A549 (cell line): Measurements from ENCODE around the gene ANAPC5. TPM values are rescaled to one million over a fixed set of nuclear protein-coding genes. Genes with fewer than 3 reads are reported as not detected.

Source experiments
- ATAC-seq, 2 experiments: fragments of 200-7000 bp in 1 of 2; fragments of >200 bp in 1 of 2; cut with Nextera tagmentation in 1 of 2; cut with Tn5 transposase in 1 of 2; 3 replicates each; pipeline versions ENCODE4 v1.8.0 to v1.9.1; 2018 to 2020; ENCODE audit warnings: mild to moderate bottlenecking in 1 of 2, moderate library complexity in 1 of 2
- CTCF ChIA-PET: fragments of 300-600 bp; sonication (Branson Sonifier 250); formaldehyde crosslinking; extraction: SDS; loops from one replicate; lab custom pipeline; 2021; ENCODE audit warnings: antibody characterized with exemption, inconsistent platforms; lab: Yijun Ruan, JAX
- POLR2A ChIA-PET: fragments of 350-600 bp; formaldehyde crosslinking; extraction: SDS; loops from one replicate; lab custom pipeline; 2021; ENCODE audit warnings: antibody characterized with exemption, inconsistent platforms; lab: Yijun Ruan, JAX
- DNase-seq, 2 experiments: peaks; one replicate each; pipeline versions ENCODE4 v3.0.0 to v3.0.0-alpha.2; 2011 to 2016; ENCODE audit warnings: low read depth in 1 of 2, low spot score in 1 of 2
- FAIRE-seq: peaks from 2 replicates; lab custom pipeline; 2011; peaks lifted over from hg19 to GRCh38; lab: Jason Lieb, UNC
- H3K27ac ChIP-seq, 2 experiments: fragments of >200 bp; sonication (Bioruptor Twin); formaldehyde crosslinking; 3 replicates each; pipeline ENCODE4 v1.5.1; 2016 to 2017
- H3K4me1 ChIP-seq: fragments of >200 bp; sonication (Bioruptor Twin); formaldehyde crosslinking; 3 replicates; pipeline ENCODE4 v1.6.1; 2016
- H3K4me2 ChIP-seq: fragments of >200 bp; sonication (Bioruptor Twin); formaldehyde crosslinking; 3 replicates; pipeline ENCODE4 v1.6.1; 2016
- H3K4me3 ChIP-seq: fragments of >200 bp; sonication (Bioruptor Twin); formaldehyde crosslinking; 3 replicates; pipeline ENCODE4 v1.5.1; 2016
- H3K9me3 ChIP-seq: fragments of >200 bp; sonication (Bioruptor Twin); formaldehyde crosslinking; 3 replicates; pipeline ENCODE4 v1.6.1; 2016
- ELK1 ChIP-seq: fragments of 150-350 bp; IDR thresholded peaks from 2 replicates; pipeline ENCODE4 v1.6.1; 2014; ENCODE audit warnings: low read depth, mild to moderate bottlenecking, low read length
- EP300 ChIP-seq, 2 experiments: fragments of >200 bp; sonication (Bioruptor Twin); formaldehyde crosslinking; IDR thresholded peaks; 2 replicates in 1 of 2; 3 replicates in 1 of 2; pipeline ENCODE4 v1.6.1; 2016 to 2017
- ESRRA ChIP-seq: fragments of 150-350 bp; IDR thresholded peaks from 2 replicates; pipeline ENCODE4 v1.6.1; 2014; ENCODE audit warnings: mild to moderate bottlenecking, low read length, borderline replicate concordance
- FOXS1 ChIP-seq: fragments of 250-450 bp; sonication (Bioruptor Pico); IDR thresholded peaks from 2 replicates; pipeline ENCODE4 v1.5.0; 2020; ENCODE audit warnings: mild to moderate bottlenecking, moderate library complexity
- HEYL ChIP-seq: fragments of 250-450 bp; sonication (Bioruptor Pico); IDR thresholded peaks from 2 replicates; pipeline ENCODE4 v1.8.0; 2021; ENCODE audit warnings: mild to moderate bottlenecking, moderate library complexity
- NPAS2 ChIP-seq: fragments of 250-450 bp; sonication (Bioruptor Pico); IDR thresholded peaks from 2 replicates; pipeline ENCODE4 v1.8.0; 2022; ENCODE audit warnings: mild to moderate bottlenecking, moderate library complexity, borderline replicate concordance
- POLR2A ChIP-seq: IDR thresholded peaks from 2 replicates; pipeline ENCODE4 v1.6.1; 2012; ENCODE audit warnings: mild to moderate bottlenecking, low read length
- RAD21 ChIP-seq, 2 experiments: fragments of >200 bp in 1 of 2; sonication (Bioruptor Twin) in 1 of 2; formaldehyde crosslinking in 1 of 2; IDR thresholded peaks in 1 of 2; conservative IDR thresholded peaks in 1 of 2; 2 replicates in 1 of 2; 3 replicates in 1 of 2; pipeline ENCODE4 v1.6.1; 2012 to 2018; ENCODE audit warnings: inconsistent platforms in 1 of 2
- RARB ChIP-seq: fragments of 250-450 bp; sonication (Bioruptor Pico); IDR thresholded peaks from 2 replicates; pipeline ENCODE4 v1.8.0; 2021; ENCODE audit warnings: mild to moderate bottlenecking, moderate library complexity
- REST ChIP-seq: fragments of 200-600 bp; sonication (generic); IDR thresholded peaks from 2 replicates; pipeline ENCODE4 v1.6.1; 2016; ENCODE audit warnings: antibody characterized with exemption, mild to moderate bottlenecking, moderate library complexity
- RFX5 ChIP-seq: fragments of 450-650 bp; IDR thresholded peaks from 2 replicates; pipeline ENCODE4 v1.7.1; 2014; ENCODE audit warnings: antibody characterized with exemption, mild to moderate bottlenecking, moderate library complexity
- WGBS: methylation state at CpG from one replicate; pipeline ENCODE4 v1.1.6; 2017; ENCODE audit errors: missing lambda C conversion rate; 5-methylcytosine and 5-hydroxymethylcytosine counted together
- polyA plus RNA-seq, 4 experiments: library from polyadenylated mRNA; depleted of rRNA in 3 of 4; stranded (reverse); fragments of >200 nt; fragmentation: RNase III in 1 of 4; extraction: RNeasy Plus Mini Kit Qiagen cat#74134 plus additional on column Dnase treatment in 1 of 4; gene quantifications; 2 replicates in 3 of 4; 3 replicates in 1 of 4; pipeline ENCODE4 v1.2.3, GENCODE V29; 2011 to 2017
- TF ChIP-seq, protein P1 (sequence below): IDR thresholded peaks from 2 replicates; pipeline ENCODE4 v1.6.1; 2012; ENCODE audit warnings: low read depth, borderline replicate concordance
- TF ChIP-seq, protein P2 (sequence below): fragments of 250-450 bp; sonication (Bioruptor Pico); IDR thresholded peaks from 2 replicates; pipeline ENCODE4 v1.5.0; 2021; ENCODE audit warnings: mild to moderate bottlenecking, moderate library complexity, borderline replicate concordance
- TF ChIP-seq, protein P3 (sequence below): IDR thresholded peaks from 2 replicates; pipeline ENCODE4 v1.6.1; 2012

Gene ANAPC5
- polyA plus RNA-seq, 2 of the 4 experiments (the other 2 are of a cell fraction), result 91.6 to 225 TPM

DNA sequence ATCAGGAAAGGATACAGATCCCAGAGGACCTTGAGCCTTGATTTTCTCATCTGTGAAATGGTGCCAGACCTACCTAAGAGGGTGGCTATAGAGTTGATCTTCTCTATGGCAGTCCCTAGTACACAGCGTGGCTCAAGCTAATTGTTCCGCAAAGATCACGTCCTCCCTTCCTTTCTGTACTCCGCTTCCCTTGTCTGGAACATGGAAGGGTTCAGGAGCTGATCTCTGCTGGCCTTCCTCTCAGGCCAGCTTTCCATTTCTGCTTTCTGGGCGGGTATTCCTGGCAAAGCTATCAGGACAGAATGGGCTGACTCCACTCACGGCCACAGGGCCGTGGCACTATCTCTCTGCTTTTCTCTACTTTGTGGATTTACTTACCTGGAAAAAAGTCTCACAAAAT lies 62.2 kb downstream of the ANAPC5 start:
- 93% methylated on average over 7 of the region's 7 CpGs for WGBS
- no peaks in the 10 kb centered on the region for H3K9me3 ChIP-seq
- no peak overlapping the region for H3K4me3 ChIP-seq
- DNase-seq (no peak), ATAC-seq (no peak), FAIRE-seq (no peak)
- no peak overlapping the region for H3K4me2 ChIP-seq
- H3K4me1 ChIP-seq, result peaks cover 2% of the 10 kb centered on the region; the same call in 2 of the 3 replicates
- no peak overlapping the region for H3K27ac ChIP-seq
- ChIA-PET POLR2A (no interaction called here), CTCF (no interaction called here)
- TF ChIP-seq REST, result no peak
- no peak for TF ChIP-seq HEYL
- TF ChIP-seq RFX5, result no peak
- TF ChIP-seq NPAS2 (CRISPR knock-in tag), result no peak
- TF ChIP-seq ELK1, result no peak
- TF ChIP-seq, protein P1, sequence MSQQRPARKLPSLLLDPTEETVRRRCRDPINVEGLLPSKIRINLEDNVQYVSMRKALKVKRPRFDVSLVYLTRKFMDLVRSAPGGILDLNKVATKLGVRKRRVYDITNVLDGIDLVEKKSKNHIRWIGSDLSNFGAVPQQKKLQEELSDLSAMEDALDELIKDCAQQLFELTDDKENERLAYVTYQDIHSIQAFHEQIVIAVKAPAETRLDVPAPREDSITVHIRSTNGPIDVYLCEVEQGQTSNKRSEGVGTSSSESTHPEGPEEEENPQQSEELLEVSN, result no peak
- no peak for TF ChIP-seq ESRRA
- no peak for TF ChIP-seq EP300 (IDR thresholded peaks at IDR 0.05)
- no peak for TF ChIP-seq RARB

DNA sequence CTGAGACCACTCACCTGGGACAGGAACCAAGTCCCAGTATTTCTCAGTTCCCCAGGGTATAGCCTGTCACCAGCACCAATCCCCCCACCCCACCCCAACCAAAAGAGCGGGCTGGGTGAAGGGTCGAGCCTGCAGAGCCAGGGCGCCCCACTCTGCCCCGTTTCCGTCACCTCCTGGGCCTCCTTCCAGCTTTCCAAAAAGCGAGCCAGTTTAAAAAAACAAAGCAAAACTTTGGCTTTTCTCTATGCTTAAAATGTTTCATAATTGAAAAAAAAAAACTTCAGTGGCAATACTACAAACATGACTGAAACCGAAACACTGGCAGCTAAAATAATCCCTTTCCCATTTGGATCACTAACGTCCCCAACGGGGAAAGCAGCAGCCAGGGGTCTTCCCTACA lies 63.2 kb downstream of the ANAPC5 start:
- DNase-seq (no peak), FAIRE-seq (no peak), ATAC-seq (no peak)
- TF ChIP-seq RARB (no peak), FOXS1 (no peak), RAD21 (conservative IDR thresholded peaks at IDR 0.05 in 1 of 2, IDR thresholded peaks at IDR 0.05 in 1 of 2) (no peak), NPAS2 (CRISPR knock-in tag) (no peak), RFX5 (no peak), POLR2A (no peak)
- TF ChIP-seq, protein P2, sequence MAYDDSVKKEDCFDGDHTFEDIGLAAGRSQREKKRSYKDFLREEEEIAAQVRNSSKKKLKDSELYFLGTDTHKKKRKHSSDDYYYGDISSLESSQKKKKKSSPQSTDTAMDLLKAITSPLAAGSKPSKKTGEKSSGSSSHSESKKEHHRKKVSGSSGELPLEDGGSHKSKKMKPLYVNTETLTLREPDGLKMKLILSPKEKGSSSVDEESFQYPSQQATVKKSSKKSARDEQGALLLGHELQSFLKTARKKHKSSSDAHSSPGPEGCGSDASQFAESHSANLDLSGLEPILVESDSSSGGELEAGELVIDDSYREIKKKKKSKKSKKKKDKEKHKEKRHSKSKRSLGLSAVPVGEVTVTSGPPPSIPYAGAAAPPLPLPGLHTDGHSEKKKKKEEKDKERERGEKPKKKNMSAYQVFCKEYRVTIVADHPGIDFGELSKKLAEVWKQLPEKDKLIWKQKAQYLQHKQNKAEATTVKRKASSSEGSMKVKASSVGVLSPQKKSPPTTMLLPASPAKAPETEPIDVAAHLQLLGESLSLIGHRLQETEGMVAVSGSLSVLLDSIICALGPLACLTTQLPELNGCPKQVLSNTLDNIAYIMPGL (CRISPR knock-in tag), result no peak
- TF ChIP-seq, protein P3, sequence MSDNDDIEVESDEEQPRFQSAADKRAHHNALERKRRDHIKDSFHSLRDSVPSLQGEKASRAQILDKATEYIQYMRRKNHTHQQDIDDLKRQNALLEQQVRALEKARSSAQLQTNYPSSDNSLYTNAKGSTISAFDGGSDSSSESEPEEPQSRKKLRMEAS, result no peak
- Histone ChIP-seq H3K4me2 (no peak overlapping the region), H3K27ac (no peak overlapping the region), H3K4me1 (no peaks in the 10 kb centered on the region), H3K9me3 (no peaks in the 10 kb centered on the region), H3K4me3 (no peak overlapping the region)
- ChIA-PET CTCF (interaction anchor here (0.6 kb wide), 1 partner anchor 85 kb away, joined by 4 read pairs; no protein-coding TSS in a partner anchor), POLR2A (no interaction called here)
- 88% methylated on average over 9 of the region's 9 CpGs for WGBS
